Measurements from ENCODE around the gene MARCHF10.

Gene MARCHF10

DNA sequence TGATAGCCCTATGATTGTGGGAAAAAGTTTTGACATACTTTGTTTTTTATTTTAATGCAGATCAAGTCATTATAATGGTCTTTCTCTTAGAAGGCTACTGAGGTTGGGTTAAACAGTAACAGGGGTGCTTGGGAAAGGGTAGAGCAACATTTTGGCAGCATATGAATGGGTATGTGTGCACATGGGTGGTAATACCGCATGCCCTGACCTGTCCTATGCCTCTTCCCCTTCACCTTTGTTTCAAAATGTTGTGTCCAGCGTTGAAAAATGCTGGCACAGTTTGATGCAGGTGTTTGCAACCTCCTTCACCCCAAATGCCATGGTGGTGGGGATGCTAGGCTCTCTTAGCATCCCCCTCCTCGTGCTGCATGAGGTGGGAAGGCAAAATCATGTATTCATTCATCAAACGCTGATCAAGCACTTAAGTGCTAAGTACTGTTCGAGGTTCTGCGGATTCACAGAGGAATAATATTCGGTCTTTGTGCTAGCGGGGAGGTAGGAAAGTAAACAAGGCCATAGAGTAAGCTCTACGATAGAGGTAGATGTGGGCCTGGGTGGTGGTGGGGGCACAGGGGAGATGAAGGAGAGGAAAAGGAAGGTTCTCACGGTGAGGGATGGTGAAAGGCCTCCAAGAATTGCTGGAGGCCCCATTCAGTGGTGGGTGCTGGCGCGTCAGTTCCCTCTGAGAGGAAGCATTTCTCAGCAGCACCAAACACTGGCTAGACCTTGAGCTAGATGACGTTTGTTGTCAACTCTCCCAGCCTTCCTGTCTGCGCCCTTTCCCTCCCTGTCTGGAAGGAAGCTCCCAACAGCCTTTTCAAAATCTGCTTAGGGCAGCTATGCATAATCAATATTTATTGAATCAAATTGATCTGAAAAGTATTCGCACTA lies 13.3 kb upstream of the MARCHF10 start:
- Histone ChIP-seq H3K27me3 (ENCODE audit: control insufficient read depth, insufficient read depth, low read length) (no peaks in the 10 kb centered on the region), H3K27ac (ENCODE audit: low read length) (no peak overlapping the region), H3K4me3 (ENCODE audit: low read length) (no peak overlapping the region), H3K4me1 (ENCODE audit: control insufficient read depth, insufficient read depth, low read length) (no peaks in the 10 kb centered on the region; the same call in 1 of the 2 replicates), H3K9me3 (ENCODE audit: control insufficient read depth, insufficient read depth, low read length) (no peaks in the 10 kb centered on the region), H3K36me3 (ENCODE audit: control insufficient read depth, insufficient read depth, low read length) (no peaks in the 10 kb centered on the region)
- WGBS (ENCODE audit: insufficient coverage, insufficient read length), result no CpG with 5 or more reads among the region's 15 CpGs
- no peak for DNase-seq (ENCODE audit: low read depth, low spot score)

DNA sequence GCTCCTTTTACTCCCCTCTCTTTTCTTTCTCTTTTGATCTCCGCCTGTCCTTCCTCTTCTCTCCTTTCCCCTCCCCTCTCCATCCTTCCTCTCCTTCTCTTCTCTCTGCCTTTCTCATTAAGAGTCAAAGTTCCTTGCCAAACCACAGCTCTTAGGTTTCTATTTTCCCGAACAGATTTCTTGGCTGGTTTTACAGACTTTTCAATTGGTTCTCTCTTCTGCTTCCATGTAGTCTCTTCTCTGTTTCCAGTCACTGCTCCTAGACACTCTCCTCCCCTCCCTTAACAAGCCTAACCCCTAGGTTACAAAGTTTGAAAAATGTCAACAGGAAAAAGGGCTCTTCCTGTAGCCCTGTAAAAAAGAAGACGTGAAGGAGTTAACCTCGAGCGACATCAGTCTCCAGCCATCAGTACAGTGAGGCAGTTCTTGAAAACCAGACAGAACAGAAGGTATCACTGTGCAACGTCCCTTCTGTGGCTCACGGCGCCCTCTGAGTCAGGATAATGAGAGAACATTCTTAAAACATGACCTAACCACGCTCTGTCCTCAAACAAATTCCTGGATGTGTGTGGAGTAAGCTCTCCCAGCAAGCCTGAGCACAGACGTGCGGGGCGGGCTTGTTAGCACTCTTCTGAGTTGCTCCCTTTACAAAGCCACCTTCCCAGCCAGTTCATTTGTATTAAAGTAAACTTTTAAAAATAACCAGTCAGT lies 11.6 kb upstream of the MARCHF10 start:
- no peak overlapping the region for H3K27ac ChIP-seq (ENCODE audit: low read length)
- no peak overlapping the region for H3K4me3 ChIP-seq (ENCODE audit: low read length)
- no peaks in the 10 kb centered on the region for H3K9me3 ChIP-seq (ENCODE audit: control insufficient read depth, insufficient read depth, low read length)
- H3K4me1 ChIP-seq (ENCODE audit: control insufficient read depth, insufficient read depth, low read length), result no peaks in the 10 kb centered on the region; the same call in 1 of the 2 replicates
- WGBS (ENCODE audit: insufficient coverage, insufficient read length), result no CpG with 5 or more reads among the region's 12 CpGs
- no peaks in the 10 kb centered on the region for H3K36me3 ChIP-seq (ENCODE audit: control insufficient read depth, insufficient read depth, low read length)
- DNase-seq (ENCODE audit: low read depth, low spot score), result no peak
- no peaks in the 10 kb centered on the region for H3K27me3 ChIP-seq (ENCODE audit: control insufficient read depth, insufficient read depth, low read length)

DNA sequence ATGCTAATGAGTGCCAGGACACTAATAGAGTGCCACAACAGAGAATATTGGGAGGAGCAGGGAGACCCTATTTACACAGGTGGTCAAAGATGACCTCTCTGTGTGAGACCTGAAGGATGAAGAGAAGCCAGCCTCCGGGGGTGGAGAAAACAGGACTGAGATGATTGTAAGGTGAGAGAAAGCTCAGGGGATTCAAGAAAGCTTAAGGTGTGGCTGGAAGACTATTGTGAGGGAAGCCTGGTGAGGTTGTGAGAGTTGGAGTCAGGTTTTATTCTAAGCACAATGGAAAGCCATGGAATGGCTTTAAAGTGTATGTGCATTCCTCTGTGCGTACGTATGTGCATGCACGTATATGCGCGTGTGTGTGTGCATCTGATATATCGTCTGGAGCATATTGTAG lies 10.4 kb upstream of the MARCHF10 start:
- DNase-seq (ENCODE audit: low read depth, low spot score), result no peak
- H3K36me3 ChIP-seq (ENCODE audit: control insufficient read depth, insufficient read depth, low read length), result no peaks in the 10 kb centered on the region
- H3K27me3 ChIP-seq (ENCODE audit: control insufficient read depth, insufficient read depth, low read length), result no peaks in the 10 kb centered on the region
- no peak overlapping the region for H3K4me3 ChIP-seq (ENCODE audit: low read length)
- H3K9me3 ChIP-seq (ENCODE audit: control insufficient read depth, insufficient read depth, low read length), result no peaks in the 10 kb centered on the region
- H3K4me1 ChIP-seq (ENCODE audit: control insufficient read depth, insufficient read depth, low read length), result no peaks in the 10 kb centered on the region; the same call in 1 of the 2 replicates
- no CpG with 5 or more reads among the region's 7 CpGs for WGBS (ENCODE audit: insufficient coverage, insufficient read length)
- H3K27ac ChIP-seq (ENCODE audit: low read length), result no peak overlapping the region

DNA sequence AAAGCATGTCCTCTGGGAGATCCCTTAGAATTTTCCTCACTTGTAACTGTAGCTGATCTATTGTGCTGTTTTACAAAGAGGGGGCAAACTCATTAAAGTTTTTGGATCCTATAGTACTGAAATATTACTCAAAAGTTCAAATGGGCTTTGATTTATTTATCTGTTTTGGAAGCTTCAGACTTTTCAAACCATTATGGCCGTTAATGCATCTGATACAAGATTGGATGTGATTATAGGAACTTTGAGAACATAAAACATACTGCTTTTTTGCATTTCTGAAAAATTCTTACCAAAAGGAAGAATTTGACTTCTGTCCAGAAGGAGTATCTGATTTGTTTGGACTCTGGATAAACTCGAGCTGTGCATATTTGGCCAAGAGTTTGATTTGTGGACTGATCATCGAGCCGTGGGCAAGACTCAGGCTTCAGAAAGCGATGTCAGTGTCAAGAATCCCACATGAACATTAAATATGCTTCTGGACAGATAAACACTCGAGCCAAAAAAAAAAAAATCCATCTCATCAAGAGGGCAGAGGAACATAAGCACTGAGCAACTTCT lies 8.2 kb upstream of the MARCHF10 start:
- WGBS (ENCODE audit: insufficient coverage, insufficient read length), result no CpG with 5 or more reads among the region's 6 CpGs
- H3K27ac ChIP-seq (ENCODE audit: low read length), result no peak overlapping the region

DNA sequence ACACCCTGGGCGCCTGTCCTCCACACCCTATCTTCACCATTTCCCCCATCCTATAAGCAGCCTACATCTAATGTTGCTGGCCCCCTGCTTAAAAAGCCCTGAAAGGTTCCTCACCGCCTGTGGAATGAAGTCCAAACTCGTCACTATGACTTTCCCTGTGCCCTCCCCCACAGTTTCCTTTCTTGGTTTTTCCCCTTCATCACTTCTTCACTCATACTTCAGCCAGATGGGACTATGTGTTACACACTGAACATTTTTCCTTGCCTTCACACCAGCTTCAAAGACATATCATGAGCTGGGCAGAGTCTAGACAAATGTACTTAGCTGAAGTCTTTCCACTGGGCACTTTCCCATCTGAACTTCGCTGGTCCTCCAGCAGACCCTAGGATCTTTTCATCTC lies 1.5 kb upstream of the MARCHF10 start:
- no peak overlapping the region for H3K4me3 ChIP-seq (ENCODE audit: low read length)
- no peak for DNase-seq (ENCODE audit: low read depth, low spot score)

More for the DNA sequence above, 8.2 kb upstream of the MARCHF10 start:
- no peak for DNase-seq (ENCODE audit: low read depth, low spot score)
- no peaks in the 10 kb centered on the region for H3K27me3 ChIP-seq (ENCODE audit: control insufficient read depth, insufficient read depth, low read length)
- H3K4me3 ChIP-seq (ENCODE audit: low read length), result no peak overlapping the region
- H3K9me3 ChIP-seq (ENCODE audit: control insufficient read depth, insufficient read depth, low read length), result no peaks in the 10 kb centered on the region
- no peaks in the 10 kb centered on the region for H3K36me3 ChIP-seq (ENCODE audit: control insufficient read depth, insufficient read depth, low read length)
- H3K4me1 ChIP-seq (ENCODE audit: control insufficient read depth, insufficient read depth, low read length), result no peaks in the 10 kb centered on the region; the same call in 1 of the 2 replicates

DNA sequence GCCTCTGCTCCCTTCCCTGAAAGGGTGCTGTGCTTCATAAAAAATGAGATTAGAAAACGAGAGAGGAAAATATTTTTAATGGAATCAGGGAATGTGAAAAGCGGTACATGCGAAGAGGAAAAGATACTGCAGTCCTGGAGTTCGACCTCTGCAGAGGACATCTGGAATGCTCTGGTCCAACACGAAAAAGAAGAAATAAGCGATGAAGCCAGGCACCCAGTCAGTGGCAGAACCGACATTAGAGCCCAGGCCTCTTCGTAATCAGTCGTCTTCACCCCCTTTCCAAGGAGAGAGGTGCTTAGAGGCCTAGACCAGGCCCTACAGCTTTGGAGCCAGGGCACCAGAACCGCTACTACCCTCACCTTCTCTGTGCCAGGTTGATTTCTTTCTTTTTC lies 459 bp upstream of the MARCHF10 start:
- no peaks in the 10 kb centered on the region for H3K36me3 ChIP-seq (ENCODE audit: control insufficient read depth, insufficient read depth, low read length)
- 0 out of 2 replicates have a peak, but pooled peaks cover 2% of the 10 kb centered on the region for H3K4me1 ChIP-seq (ENCODE audit: control insufficient read depth, insufficient read depth, low read length)
- H3K4me3 ChIP-seq (ENCODE audit: low read length), result peak overlapping the region; percentile 43; the same call in 1 of the 2 replicates
- no peaks in the 10 kb centered on the region for H3K9me3 ChIP-seq (ENCODE audit: control insufficient read depth, insufficient read depth, low read length)
- no peak overlapping the region for H3K27ac ChIP-seq (ENCODE audit: low read length)
- H3K27me3 ChIP-seq (ENCODE audit: control insufficient read depth, insufficient read depth, low read length), result no peaks in the 10 kb centered on the region
- WGBS (ENCODE audit: insufficient coverage, insufficient read length), result 100% methylated on average over 1 of the region's 10 CpGs
- no peak for DNase-seq (ENCODE audit: low read depth, low spot score)

More for the DNA sequence above, 1.5 kb upstream of the MARCHF10 start:
- H3K27ac ChIP-seq (ENCODE audit: low read length), result no peak overlapping the region
- no peaks in the 10 kb centered on the region for H3K9me3 ChIP-seq (ENCODE audit: control insufficient read depth, insufficient read depth, low read length)
- no peaks in the 10 kb centered on the region for H3K36me3 ChIP-seq (ENCODE audit: control insufficient read depth, insufficient read depth, low read length)
- H3K4me1 ChIP-seq (ENCODE audit: control insufficient read depth, insufficient read depth, low read length), result 0 out of 2 replicates have a peak, but pooled peaks cover 2% of the 10 kb centered on the region
- no CpG with 5 or more reads among the region's 4 CpGs for WGBS (ENCODE audit: insufficient coverage, insufficient read length)
- H3K27me3 ChIP-seq (ENCODE audit: control insufficient read depth, insufficient read depth, low read length), result no peaks in the 10 kb centered on the region

DNA sequence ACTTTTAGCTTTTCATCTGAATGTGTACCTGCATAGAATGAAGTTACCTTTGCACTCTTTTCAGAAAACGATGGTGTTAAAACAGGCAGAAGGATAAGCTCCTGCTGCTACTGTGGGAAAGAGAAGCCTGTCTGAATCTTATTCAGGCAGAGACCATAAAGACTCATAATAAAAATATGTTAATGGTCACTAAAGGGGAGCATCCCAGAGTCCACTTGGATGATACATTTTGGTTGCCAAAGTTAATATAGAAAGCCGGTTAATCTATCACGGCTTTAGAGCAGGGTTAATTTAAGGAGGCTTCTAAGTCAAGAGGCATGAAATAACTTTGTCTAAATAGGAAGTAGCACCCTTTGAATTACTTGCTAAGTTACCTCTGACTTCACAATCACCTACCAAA lies 2.9 kb downstream of the MARCHF10 start:
- no peak overlapping the region for H3K27ac ChIP-seq (ENCODE audit: low read length)
- no peaks in the 10 kb centered on the region for H3K9me3 ChIP-seq (ENCODE audit: control insufficient read depth, insufficient read depth, low read length)
- 0 out of 2 replicates have a peak, but pooled peaks cover 2% of the 10 kb centered on the region for H3K4me1 ChIP-seq (ENCODE audit: control insufficient read depth, insufficient read depth, low read length)
- H3K27me3 ChIP-seq (ENCODE audit: control insufficient read depth, insufficient read depth, low read length), result no peaks in the 10 kb centered on the region
- no peaks in the 10 kb centered on the region for H3K36me3 ChIP-seq (ENCODE audit: control insufficient read depth, insufficient read depth, low read length)
- WGBS (ENCODE audit: insufficient coverage, insufficient read length), result no CpG with 5 or more reads among the region's 3 CpGs
- H3K4me3 ChIP-seq (ENCODE audit: low read length), result no peak overlapping the region
- DNase-seq (ENCODE audit: low read depth, low spot score), result no peak

DNA sequence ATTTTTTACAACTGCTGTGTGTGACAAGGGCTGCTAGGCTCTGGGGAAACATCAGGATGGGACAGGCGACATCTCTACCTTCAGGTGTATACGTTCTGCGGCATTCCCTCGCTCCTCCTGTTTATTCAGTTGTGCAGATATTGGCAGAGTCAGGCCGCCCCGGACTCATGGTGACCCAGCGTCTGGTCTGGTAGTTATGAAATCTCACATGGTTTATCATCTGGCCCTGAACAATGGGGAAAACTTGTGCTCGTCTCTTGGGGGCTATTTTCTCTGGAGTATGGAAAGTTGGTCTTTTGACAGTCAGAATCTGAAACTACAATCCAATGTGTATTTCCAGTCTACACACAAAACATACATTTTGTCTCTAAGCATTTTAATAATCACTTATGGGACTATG lies 3.3 kb downstream of the MARCHF10 start:
- H3K27ac ChIP-seq (ENCODE audit: low read length), result no peak overlapping the region
- no CpG with 5 or more reads among the region's 8 CpGs for WGBS (ENCODE audit: insufficient coverage, insufficient read length)
- no peaks in the 10 kb centered on the region for H3K36me3 ChIP-seq (ENCODE audit: control insufficient read depth, insufficient read depth, low read length)
- H3K4me1 ChIP-seq (ENCODE audit: control insufficient read depth, insufficient read depth, low read length), result 0 out of 2 replicates have a peak, but pooled peaks cover 2% of the 10 kb centered on the region
- H3K4me3 ChIP-seq (ENCODE audit: low read length), result no peak overlapping the region
- no peaks in the 10 kb centered on the region for H3K9me3 ChIP-seq (ENCODE audit: control insufficient read depth, insufficient read depth, low read length)
- H3K27me3 ChIP-seq (ENCODE audit: control insufficient read depth, insufficient read depth, low read length), result no peaks in the 10 kb centered on the region
- DNase-seq (ENCODE audit: low read depth, low spot score), result no peak

DNA sequence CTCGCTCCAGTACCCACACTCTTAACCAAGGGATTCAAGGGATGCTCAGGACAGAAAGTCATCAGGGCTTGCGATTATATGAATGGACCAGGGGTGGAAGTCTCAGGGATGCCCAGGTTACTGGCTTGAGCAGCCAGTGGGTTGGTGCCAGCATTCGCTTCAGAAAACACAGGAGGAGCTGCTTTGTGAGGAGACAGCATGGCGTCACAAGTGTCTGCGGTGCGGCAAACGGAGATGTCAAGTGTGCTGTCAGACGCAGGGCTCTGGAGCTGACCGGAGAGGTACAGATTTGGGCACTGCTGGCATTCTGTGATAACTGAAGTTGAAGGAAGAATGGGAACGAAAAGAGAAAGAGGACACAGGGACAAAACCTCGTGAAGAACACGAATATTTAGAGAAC lies 4.1 kb downstream of the MARCHF10 start:
- DNase-seq (ENCODE audit: low read depth, low spot score), result no peak
- 0 out of 2 replicates have a peak, but pooled peaks cover 2% of the 10 kb centered on the region for H3K4me1 ChIP-seq (ENCODE audit: control insufficient read depth, insufficient read depth, low read length)
- no peak overlapping the region for H3K4me3 ChIP-seq (ENCODE audit: low read length)
- H3K27me3 ChIP-seq (ENCODE audit: control insufficient read depth, insufficient read depth, low read length), result no peaks in the 10 kb centered on the region
- H3K9me3 ChIP-seq (ENCODE audit: control insufficient read depth, insufficient read depth, low read length), result no peaks in the 10 kb centered on the region
- H3K27ac ChIP-seq (ENCODE audit: low read length), result no peak overlapping the region
- no CpG with 5 or more reads among the region's 12 CpGs for WGBS (ENCODE audit: insufficient coverage, insufficient read length)
- no peaks in the 10 kb centered on the region for H3K36me3 ChIP-seq (ENCODE audit: control insufficient read depth, insufficient read depth, low read length)

DNA sequence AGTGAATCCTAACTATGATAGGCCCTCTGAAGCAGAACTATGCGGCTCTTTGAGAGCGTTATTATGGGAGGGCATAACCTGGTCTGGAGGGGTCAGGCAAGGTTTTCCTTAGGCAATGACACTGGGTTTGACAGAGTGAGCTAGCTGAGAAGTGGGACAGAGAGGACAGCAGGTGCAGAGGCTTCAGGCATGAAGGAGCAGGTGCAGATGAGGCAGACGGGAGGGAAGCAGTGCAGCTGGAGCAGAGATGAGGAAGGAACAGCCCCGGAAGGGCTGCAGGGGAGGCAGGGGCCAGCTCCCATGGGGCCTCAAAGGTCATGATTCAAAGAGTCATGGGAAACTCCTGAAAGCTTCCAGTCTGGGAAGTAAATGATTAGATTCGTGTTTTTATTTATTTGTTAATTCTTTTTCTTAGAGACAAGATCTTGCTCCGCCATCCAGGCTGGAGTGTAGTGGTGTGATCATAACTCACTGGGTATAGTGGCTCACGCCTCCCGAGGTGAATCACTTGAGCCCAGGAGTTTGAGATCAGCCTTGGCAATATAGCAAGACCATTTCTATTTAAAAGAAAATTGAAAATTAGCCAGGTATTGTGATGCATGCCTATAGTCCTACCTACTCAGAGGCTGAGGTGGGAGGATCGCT lies 5.4 kb downstream of the MARCHF10 start:
- no peak for DNase-seq (ENCODE audit: low read depth, low spot score)
- no peaks in the 10 kb centered on the region for H3K27me3 ChIP-seq (ENCODE audit: control insufficient read depth, insufficient read depth, low read length)
- no peak overlapping the region for H3K27ac ChIP-seq (ENCODE audit: low read length)
- no CpG with 5 or more reads among the region's 9 CpGs for WGBS (ENCODE audit: insufficient coverage, insufficient read length)
- no peaks in the 10 kb centered on the region for H3K9me3 ChIP-seq (ENCODE audit: control insufficient read depth, insufficient read depth, low read length)
- H3K4me1 ChIP-seq (ENCODE audit: control insufficient read depth, insufficient read depth, low read length), result 0 out of 2 replicates have a peak, but pooled peaks cover under 1% of the 10 kb centered on the region
- no peak overlapping the region for H3K4me3 ChIP-seq (ENCODE audit: low read length)
- no peaks in the 10 kb centered on the region for H3K36me3 ChIP-seq (ENCODE audit: control insufficient read depth, insufficient read depth, low read length)

Measured in iPS DF 6.9 (cell line).